Cortex of kidney (tissue), 1 donor: ENCODE measurements around the gene PHYHIPL.

ENCODE experiments used
- DNase-seq: peaks from one replicate; lab custom pipeline; 2025; lab: John Stamatoyannopoulos, UW

PHYHIPL gene

DNA sequence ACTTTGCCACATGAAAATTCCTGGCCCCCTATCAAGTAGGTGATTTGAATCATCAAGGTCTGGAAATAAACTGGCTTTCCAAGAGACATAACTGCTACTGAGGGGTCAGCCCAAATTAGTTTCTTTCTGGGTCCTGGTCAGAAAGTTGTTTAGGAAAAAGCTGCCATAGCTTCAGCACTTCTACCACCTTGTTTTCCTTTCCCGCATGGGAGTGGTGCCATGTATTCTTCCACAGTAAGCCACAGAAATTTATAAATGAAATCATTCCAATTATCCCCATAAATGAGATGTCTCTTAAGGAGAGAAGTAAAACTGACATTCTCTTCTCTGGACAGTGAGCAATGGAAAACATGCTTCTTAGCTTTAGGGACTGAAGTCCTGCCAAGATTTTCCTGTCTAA is 80.8 kb downstream of the PHYHIPL start:
- no peak for DNase-seq

- DNase-seq = no peak
Measured at GRCh38 chr10:59258890-59259289, 82.4 kb downstream of the PHYHIPL start.

DNA sequence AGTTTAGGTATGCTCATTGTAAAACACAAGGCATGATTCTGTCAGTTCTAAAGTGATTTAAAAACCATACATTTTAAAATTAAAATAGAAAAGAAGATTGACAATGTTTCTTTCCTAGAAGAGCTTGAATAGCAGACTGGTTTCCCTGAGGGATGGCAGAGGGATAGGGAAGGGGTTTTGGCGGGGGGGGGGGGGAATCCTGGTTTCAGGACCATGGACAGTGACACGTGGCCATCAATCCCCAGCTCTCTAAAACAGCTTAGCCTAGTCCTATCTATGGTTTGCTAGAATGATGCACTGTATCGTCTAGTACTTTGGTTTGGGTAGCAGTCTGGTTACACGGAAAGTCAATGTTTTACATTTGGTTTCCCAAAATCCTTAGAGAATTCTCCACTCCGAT is 88.7 kb downstream of the PHYHIPL start:
- no peak for DNase-seq

DNA sequence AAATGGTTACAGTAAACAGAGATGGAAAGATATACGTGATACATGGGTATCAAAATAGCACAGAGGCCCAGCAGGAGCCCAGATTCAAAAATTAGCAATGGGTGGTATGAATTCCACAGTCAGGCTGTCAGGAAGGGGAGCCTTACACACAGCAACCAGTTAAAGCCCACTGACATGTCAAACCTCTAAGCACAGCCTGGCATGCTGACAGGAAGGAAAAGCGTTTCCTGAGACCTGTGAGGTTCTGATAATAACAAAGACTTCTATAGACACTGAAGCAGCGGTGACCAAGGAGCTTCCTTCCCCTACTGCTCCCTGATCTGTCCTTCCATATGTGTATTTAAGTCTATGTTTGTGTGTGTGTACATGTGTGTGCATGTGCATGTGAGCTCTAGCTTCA is 89.9 kb downstream of the PHYHIPL start:
- DNase-seq = no peak

GRCh38 chr10:59268460-59268859 is 92.0 kb downstream of the PHYHIPL start:
- DNase-seq = no peak

- no peak for DNase-seq
Measured at GRCh38 chr10:59269651-59270050, 93.2 kb downstream of the PHYHIPL start.

- DNase-seq = no peak
Measured at GRCh38 chr10:59270492-59270891, 94.0 kb downstream of the PHYHIPL start.

DNA sequence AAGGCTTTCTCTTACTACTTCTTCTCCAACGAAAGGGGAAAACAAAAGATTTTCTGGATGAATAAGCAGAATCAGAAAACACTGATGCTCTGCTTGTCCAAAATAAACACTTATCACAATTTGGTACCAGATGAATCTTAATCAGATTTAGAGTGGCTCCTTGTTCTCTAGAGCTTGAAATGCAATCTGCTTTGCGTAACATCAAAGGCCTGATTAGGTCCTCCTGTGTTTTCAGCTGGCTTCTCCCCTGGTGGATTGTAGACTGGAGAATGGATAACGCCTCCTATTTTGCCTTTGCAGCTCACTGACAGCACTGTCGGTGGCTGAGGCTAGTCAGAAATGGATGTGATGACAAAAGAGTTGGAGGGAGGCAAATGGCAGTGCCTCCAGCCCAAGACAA is 94.7 kb downstream of the PHYHIPL start:
- DNase-seq = no peak

- no peak for DNase-seq
Measured at GRCh38 chr10:59272061-59272460, 95.6 kb downstream of the PHYHIPL start.

- DNase-seq = no peak
Measured at GRCh38 chr10:59273445-59273844, 97.0 kb downstream of the PHYHIPL start.

GRCh38 chr10:59276133-59276532 is 99.7 kb downstream of the PHYHIPL start:
- no peak for DNase-seq

- DNase-seq = no peak
Measured at GRCh38 chr10:59276919-59277318, 100.5 kb downstream of the PHYHIPL start.

DNA sequence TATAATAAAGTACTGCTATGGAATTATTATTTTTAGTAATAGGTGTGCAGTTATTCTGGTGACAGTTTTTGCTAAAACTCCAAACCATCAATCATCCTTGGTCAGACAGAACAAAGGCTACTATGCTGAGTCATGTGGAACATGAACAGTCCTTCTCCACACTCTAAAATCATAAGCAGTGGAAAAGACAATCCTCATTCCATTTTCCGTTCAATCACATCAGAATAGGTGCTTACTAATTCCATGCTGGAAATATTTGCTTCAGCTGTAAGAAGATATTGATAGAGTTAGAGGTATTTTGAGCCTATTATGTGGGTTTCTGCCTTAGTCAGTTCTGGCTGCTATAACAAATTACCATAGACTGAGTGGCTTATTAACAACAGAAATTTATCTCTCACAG is 103.0 kb downstream of the PHYHIPL start:
- DNase-seq = no peak

DNA sequence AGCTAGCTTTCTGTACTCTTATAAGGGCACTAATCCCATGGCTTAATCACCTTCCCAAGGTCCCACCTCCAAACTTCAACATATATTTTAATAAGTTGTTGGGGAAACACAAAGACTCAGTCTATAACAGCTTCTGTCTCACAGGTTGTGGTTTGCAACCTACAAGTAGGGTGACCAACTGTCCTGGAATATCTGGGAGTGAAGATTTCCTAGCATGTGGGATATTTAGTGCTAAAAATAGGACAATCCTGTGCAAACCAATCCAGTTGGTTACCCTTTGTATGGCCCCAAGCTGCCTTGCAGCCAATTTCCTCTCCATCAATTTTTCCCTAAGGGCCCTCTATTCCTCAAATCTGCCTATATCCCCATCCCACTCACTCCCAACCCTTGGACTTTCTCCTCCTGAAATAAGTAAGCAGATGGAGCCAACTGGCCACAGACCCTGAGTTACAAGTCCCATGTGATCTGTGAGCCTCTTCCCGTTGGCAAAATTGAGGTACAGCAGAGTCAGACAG is 103.6 kb downstream of the PHYHIPL start:
- no peak for DNase-seq

DNA sequence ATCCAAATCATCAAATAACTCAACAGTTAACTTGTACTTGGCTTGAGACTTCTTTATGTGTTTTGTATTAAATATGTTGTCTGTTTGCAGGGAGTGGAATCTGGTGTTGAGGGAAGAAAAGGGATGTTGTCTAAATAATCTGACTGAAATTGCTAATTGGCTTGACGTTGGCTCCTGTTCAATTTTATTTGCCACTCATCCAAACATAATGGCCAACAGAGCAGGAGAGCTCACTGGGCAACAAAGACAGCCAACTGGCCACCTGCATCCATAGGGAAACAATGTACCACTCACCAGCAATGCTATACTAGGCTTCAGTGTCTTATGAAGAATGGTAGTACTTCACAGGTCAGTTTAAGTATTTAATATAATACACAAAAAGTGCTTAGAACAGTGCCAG is 105.4 kb downstream of the PHYHIPL start:
- no peak for DNase-seq

- no peak for DNase-seq
Measured at GRCh38 chr10:59283456-59284091, 107.1 kb downstream of the PHYHIPL start.

DNA sequence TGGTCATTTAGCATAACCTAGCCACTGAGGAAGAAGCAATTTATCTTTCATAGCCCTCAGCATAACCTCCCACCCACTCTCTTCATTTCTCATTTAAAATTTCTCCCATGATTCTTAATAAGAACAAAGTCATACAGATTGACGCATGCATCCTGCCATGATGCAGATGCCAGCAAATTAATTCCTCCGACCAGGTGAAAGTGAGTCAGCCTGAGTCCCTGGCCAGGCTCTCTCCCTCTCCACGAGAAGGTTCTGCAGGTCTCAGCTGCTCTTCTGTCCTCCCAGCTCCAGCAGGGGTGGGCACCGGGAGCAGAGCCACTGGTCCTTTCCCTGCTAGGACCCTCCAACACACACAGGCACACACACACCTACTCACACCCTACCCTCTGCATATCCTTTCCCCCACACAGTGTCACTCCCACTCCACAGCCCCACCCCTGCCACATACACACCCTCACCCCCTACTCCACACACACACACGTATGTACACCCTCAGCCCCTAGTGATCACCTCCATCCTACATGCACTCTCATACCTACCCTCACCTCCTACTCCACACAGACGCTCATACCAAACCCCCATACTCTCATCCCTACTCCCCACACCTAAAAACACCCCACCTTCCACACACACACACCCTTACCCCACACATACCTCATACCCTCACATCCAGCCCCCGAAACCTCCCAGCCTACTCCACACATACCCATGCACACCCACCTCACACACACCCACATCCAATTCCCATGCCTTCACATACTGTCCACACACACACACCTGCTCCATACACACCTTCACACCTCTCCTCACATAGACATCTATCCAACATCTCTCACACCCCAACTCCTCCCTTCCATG is 107.9 kb downstream of the PHYHIPL start:
- DNase-seq = no peak

DNA sequence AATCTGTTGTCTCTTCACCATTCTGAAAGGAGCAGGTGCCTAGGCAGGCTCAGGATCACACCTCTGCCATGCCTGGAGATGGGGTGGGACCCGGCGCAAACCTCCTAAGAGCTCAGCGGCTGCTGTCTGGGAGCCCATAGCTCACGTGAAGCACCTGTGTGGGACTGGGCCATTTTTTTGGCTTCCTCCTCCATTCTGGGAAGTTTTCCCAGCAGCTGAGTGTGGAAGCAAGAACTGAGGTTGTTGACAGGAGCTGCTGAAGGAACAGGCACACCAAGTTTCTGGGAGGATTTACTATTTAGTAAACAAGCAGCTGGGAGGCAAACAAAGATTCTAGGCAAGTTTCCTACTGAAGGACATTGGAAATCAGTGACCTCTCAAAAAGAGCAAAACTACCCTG is 108.6 kb downstream of the PHYHIPL start:
- no peak for DNase-seq

DNA sequence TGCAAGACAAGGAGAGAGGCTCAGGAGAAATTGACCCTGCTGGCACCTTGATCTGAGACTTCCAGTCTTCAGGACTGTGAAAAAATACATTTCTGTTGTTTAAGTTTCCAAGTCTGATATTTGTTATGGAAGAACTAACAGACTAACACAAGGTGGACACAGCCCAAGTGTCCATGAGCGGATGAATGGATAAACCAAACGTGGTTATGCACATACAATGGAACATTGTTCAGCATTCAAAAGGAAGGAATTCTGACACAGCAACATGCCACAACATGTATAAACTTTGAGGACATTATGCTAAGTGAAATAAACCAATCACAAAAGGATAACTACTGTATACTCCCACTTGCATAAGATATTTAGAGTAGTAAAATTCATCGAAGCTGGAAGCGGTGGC is 109.4 kb downstream of the PHYHIPL start:
- no peak for DNase-seq

- DNase-seq = no peak
Measured at GRCh38 chr10:59287587-59288255, 111.3 kb downstream of the PHYHIPL start.

DNA sequence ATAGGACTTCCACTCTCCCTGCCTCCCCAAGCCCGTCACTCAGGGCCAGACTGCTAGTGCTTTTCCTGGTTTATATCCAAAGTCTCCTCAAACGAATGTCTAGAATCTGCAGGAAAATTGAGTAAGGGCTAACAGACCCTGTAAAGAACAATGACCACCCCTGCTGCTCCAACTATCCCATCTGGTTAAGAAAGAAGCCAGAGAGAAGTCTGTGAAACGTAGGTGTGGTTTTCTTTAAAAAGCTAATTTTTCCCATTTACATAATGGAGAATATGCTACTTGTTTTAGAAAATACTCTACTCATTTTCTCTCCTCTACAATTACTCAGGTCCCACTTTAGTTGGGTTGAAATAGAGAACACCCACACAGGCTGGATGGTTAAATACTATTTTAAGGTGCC is 113.4 kb downstream of the PHYHIPL start:
- DNase-seq = no peak

DNA sequence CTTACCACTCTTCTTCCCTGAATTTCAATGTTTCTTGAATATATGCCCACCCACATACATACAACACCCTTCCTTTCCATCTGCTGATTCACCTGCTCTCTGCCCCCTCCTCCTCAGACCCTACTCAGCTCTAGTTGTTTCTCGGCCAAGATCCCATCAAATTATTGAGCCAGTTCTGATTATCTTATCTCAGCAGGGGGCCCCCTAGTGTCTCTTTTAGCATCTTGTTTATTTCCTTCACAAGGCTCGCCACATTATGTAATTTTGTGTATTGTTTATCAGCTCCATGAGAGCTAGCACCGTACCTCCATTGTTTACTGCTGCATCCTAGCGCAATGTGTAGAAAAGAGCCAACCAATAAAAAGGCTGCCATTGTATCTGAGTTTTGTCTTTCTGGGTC is 114.0 kb downstream of the PHYHIPL start:
- no peak for DNase-seq
